Neural progenitor cell (in vitro differentiated cells): Measurements from ENCODE around the gene ZDHHC14.
"Not testable (repeated sequence)": the region's sequence is repeated elsewhere in the genome, so short reads cannot be mapped to it uniquely, and the experiment has no call there.

Experiments
- EZH2 ChIP-seq: fragments of 200-600 bp; sonication (generic); IDR thresholded peaks from 2 replicates; pipeline ENCODE4 v1.6.1; 2017; ENCODE audit warnings: antibody characterized with exemption, mild to moderate bottlenecking, moderate library complexity
- EZH2phosphoT487 ChIP-seq: fragments of 200-600 bp; sonication (generic); IDR thresholded peaks from 2 replicates; pipeline ENCODE4 v1.6.1; 2017; ENCODE audit warnings: antibody characterized with exemption
- TF ChIP-seq, protein P1 (sequence below): fragments of 200-600 bp; sonication (generic); IDR thresholded peaks from 2 replicates; pipeline ENCODE4 v1.5.1; 2017; ENCODE audit warnings: antibody characterized with exemption, mild to moderate bottlenecking

- TF ChIP-seq, protein P1, sequence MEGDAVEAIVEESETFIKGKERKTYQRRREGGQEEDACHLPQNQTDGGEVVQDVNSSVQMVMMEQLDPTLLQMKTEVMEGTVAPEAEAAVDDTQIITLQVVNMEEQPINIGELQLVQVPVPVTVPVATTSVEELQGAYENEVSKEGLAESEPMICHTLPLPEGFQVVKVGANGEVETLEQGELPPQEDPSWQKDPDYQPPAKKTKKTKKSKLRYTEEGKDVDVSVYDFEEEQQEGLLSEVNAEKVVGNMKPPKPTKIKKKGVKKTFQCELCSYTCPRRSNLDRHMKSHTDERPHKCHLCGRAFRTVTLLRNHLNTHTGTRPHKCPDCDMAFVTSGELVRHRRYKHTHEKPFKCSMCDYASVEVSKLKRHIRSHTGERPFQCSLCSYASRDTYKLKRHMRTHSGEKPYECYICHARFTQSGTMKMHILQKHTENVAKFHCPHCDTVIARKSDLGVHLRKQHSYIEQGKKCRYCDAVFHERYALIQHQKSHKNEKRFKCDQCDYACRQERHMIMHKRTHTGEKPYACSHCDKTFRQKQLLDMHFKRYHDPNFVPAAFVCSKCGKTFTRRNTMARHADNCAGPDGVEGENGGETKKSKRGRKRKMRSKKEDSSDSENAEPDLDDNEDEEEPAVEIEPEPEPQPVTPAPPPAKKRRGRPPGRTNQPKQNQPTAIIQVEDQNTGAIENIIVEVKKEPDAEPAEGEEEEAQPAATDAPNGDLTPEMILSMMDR, result not testable (repeated sequence)
- TF ChIP-seq EZH2, EZH2phosphoT487: not testable (repeated sequence)
Observed at GRCh38 chr6:157590654-157591053, 209.7 kb downstream of the ZDHHC14 start.
